Activated T-cell treated with anti-CD3 and anti-CD28 coated beads for 24 hours (primary cell): Measurements from ENCODE around the gene VWA1.
A peak's percentile ranks its signal among the peaks of the same experiment; 100 is the strongest.
"Not testable (repeated sequence)": the region's sequence is repeated elsewhere in the genome, so short reads cannot be mapped to it uniquely, and the experiment has no call there.

ENCODE experiments used
- DNase-seq: peaks from one replicate; pipeline ENCODE4 v3.0.0-alpha.2; 2020; ENCODE audit warnings: low read depth

The VWA1 gene

DNA sequence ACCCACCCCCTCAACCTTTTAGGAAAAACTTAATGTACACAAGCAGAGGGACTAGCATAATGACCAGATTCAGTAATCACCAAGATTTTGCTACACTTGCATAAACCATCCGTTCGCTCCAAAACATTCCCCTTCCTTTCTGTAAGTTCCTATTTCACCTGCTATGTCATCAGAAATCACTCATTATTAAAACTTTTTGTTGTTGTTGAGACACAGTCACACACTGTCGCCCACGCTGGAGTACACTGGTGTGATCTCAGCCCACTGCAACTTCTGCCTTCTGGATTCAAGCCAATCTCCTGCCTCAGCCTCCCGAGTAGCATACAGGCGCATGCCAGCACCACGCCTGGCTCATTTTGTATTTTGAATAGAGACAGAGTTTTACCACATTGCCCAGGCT, 31.8 kb upstream of the VWA1 start:
- no peak for DNase-seq

DNA sequence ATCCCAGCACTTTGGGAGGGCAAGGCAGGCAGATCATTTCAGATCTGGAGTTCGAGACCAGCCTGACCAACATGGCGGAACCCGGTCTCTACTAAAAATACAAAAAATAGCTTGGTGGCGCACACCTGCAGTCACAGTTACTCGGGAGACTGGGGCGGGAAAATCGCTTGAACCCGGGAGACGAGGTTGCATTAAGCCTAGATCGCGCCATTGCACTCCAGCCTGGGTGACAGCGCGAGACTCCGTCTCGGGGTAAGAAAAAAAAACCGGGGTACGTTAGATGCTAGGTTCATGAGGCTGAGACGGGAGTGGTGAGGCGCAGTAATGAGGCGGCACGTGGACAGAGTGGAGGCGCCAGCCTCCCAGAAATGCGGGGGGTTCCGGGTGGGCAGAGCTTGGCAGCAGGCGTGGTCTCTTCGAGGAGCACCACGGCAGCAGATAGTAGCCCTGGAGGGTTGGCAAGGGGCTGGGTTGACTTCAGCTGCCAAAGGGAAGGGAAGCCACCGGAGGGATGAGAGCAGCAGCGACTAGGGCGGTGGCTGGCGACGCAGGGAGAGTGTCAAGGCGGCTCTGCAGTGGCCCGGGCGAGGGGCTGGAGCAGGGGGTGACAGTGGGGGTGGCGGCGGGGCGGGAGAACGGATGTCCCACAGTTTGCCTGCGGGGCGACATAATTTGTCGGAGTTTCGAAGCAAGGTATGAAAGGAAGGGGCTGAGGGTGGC, 29.2 kb upstream of the VWA1 start:
- DNase-seq = peak; percentile 20

GRCh38 chr1:1406821-1407635, 28.5 kb upstream of the VWA1 start, which contains the start of gene MRPL20:
Gene MRPL20 (minus strand): TSS chr1:1407293. CDS start chr1:1407217, 76 bp downstream.
- DNase-seq = peak; percentile 95

DNA sequence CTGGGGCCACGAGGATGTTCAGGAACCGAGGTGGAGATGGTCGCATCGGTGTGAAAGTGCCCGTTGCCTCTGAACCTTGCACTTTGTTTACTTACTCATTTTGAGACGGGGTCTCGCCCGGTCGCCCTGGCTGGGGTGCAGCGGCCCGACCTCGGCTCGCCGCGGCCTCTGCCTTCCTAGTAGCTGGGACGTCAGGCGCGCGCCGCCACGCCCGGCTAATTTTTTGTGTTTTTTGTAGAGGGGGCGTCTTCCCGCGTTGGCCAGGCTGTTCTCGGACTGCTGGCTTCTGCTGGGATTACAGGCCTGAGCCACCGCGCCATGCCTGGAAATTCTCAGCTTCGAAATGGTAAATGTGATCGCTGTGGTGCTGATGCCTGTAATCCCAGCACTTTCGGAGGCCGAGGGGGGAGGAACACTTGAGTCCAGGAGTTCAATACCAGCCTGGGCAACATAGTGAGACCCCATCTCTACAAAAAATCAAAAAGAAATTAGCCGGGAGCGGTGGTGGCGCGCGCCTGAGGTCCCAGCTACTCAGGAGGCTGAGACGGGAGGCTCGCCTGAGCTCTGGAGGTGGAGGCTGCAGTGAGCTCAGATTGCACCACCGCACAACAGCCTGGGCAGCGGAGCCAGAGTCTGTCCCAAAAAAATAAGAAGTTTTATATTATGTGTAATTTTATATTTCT, 27.7 kb upstream of the VWA1 start:
- DNase-seq = no peak

DNA sequence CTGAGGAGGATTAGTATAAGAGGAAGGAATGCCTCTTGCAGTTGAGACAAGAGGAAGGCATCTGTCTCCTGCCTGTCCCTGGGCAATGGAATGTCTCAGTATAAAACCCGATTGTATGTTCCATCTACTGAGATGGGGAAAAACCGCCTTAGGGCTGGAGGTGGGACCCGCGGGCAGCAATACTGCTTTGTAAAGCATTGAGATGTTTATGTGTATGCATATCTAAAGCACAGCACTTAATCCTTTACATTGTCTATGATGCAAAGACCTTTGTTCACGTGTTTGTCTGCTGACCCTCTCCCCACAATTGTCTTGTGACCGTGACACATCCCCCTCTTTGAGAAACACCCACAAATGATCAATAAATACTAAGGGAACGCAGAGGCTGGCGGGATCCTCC, 25.3 kb upstream of the VWA1 start:
- DNase-seq = not testable (repeated sequence)

DNA sequence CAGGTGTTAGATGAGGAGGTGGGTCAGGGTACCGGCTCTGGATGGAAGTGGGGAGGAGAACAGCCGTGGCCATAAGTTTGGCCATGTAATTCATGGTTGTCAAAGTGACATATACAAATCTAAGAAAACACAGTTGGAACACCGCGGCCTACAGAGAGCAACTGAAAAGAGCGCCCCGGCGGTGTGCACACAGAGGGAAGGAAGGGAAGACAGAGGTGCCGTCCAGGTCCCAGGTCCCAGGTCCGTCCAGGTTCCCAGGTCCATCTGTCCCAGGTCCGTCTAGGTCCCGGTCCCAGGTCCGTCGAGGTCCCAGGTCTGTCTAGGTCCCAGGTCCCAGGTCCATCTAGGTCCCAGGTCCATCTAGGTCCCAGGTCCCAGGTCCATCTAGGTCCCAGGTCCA, 23.9 kb upstream of the VWA1 start:
- DNase-seq = no peak

- not testable (repeated sequence) for DNase-seq
These were observed 23.1 kb upstream of the VWA1 start for GRCh38 chr1:1412311-1412902.

DNA sequence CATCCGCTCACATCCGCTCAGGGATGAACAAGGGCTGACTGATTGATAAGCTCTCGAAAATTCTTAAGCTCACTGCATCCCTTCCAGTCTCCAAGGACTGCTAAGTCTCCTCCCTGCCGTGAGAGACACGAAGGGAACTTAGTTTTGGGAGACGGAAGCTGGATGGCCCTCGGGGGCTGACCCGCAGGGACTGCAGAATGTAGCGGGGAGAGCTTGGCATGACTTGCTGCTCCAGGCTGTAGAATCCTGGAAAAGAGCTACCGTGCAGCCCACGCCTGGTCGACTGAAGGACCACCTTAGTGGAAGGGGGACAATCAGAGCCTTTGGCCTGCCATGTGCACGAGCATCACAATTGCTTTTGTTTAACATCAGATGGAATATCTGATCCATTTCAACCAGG, 19.7 kb upstream of the VWA1 start:
- DNase-seq = no peak

DNA sequence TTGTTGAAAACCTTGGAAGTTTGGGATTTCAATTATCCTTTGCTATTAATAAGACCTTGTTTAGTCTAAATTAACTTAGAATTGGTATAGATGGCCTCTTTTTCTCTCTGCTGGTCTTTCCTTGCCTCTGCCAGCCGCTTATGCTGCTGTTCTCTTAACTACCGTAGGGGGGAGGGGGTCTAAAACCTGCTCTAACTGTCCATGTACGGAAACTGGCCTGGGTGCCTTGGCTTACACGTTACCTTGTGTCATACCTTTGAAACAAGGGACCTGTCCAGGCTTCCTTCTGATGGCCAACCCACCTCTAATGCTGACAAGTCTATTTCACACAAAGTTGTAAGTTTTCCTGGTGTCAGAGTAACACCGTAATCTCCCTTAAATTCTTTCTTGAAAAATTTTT, 18.1 kb upstream of the VWA1 start:
- DNase-seq = not testable (repeated sequence)

- DNase-seq = not testable (repeated sequence)
These were observed 17.5 kb upstream of the VWA1 start for GRCh38 chr1:1417825-1418463.

- DNase-seq = no peak
These were observed 16.8 kb upstream of the VWA1 start for GRCh38 chr1:1418464-1419362.

DNA sequence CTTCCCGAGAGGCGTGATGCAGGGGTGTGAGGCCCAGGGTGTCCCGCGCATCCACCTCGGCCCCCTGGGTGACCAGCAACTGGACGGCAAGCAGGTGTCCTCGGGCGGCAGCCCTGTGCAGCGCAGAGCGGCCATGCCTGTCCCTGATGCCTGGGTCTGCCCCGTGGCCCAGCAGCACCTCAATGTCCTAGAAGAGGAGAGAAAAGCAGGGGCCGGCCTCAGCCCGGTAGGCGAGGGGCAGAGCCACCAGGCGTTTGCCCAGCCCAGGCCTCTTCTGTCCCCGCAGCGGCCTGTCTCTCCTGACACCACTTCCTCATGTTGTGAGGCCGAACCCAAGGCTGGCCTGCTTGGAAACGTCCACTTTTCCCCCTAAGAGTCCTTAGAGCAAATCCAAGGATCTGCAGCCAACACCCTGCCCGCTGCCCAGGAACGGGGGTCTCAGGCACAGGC, 16.1 kb upstream of the VWA1 start:
- no peak for DNase-seq

DNA sequence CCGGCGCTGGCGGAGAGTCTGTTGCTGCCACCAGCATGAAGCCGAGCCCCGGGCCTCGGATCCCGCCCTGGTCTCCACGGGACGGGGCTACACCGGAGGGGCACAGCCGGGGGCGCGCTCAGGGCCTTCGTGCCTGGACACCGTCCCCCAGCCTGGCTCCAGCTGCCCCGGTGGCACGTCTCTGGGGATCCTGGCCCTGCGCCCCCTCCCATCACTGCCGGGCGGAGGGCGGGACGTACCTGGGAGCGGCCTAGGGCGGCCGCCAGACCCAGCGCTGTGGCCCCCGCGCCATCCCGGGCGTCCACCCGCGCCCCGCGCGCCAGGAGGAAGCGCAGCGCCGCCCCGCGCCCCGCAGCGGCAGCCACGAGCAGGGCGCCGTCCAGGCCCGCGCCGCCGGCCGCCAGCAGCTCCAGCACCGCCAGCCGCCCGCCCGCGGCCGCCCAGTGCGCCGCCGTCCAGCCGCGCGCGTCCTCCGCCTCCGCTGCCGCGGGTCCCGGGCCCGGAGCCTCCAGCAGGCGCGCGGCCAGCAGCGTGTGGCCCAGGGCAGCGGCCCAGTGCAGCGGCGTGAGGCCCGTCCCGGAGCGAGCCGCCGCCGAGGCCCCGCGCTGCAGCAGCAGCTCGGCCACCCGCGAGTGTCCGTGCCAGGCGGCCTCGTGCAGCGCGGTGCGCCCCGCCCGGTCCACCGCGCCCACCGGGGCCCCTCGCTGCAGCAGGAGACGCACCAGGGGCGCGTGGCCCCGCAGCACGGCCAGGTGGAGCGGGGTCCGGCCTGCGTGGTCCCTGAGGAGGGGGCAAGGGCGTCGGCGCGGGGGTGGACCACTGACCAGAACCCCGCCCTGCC, 15.5 kb upstream of the VWA1 start:
- DNase-seq = no peak

GRCh38 chr1:1420654-1421141, 14.8 kb upstream of the VWA1 start:
- no peak for DNase-seq

DNA sequence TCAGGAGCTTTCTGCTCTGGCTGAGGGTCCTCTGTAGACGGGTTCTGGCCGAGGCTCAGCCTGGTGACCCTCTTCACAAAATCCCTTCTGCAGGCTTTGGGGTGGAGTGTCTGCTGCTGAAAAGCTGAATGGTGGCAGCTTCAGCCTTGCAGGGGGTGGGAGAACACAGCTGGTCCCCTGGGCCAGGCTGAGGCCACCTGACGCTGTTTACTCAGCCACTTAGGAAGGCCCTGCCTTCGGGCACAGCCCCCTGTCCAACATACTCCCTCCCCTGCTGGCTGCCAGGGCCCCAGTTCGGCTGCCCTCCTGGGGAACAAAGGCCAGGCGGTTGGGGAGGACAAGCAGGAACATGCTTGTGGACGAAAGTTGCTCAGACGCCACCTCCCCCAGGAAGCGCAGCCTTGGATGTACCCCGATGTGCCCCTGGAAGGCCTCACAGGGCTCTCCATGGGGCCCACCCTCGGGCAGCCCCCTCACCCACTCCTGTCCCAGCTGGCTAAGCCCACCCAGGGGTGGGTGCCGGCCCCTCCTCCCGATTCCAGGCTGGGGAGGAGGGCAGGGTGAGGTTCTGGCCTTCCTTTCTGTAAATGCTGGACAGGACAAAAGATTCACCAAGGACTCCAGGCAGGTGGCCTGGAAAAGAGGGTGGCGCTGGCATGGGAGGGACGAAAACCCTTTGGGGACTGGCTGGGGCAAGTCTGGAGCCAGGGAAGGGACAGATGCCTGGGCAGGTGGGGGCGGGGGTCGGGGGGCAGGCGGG, 14.2 kb upstream of the VWA1 start, which contains the start of gene ANKRD65:
Gene ANKRD65, minus strand, starts transcription at position 130 of the 760 bp plus-strand sequence. CDS start 271 bp downstream, outside the sequence.
- no peak for DNase-seq

- no peak for DNase-seq
These were observed 13.5 kb upstream of the VWA1 start for GRCh38 chr1:1421907-1422464.

DNA sequence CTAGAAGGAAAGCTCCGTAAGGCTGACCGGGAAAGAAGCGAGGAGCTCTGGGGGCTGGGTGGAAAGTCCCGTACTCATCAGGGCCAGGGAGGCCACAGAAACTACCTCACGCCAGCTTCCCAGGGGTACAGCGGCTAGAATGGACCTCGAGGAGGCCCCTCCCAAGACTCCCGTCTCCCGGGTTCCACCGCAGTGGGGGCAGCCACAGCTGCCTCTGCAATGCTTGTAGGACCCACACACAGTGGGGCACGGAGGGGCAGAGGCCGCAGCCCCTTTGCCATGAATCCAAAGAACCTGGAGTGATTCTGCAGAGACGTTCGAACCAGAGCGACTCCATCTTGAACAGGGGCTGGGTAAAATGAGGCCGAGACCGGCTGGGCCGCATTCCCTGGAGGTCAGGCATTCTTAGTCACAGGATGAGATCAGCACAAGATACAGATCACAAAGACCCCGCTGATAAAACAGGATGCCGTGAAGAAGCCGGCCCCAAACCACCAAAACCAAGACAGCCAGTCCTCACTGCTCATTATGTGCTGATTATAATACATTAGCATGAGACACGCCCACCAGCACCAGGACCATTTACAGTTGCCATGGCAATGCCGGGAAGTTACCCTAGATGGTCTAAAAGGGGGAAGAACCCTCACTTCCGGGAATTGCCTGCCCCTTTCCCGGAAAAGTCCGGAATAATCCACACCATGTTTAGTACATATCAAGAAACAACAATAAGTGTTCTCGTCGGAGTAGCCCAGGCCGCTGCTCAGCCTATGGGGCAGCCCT, 12.8 kb upstream of the VWA1 start:
- no peak for DNase-seq

DNA sequence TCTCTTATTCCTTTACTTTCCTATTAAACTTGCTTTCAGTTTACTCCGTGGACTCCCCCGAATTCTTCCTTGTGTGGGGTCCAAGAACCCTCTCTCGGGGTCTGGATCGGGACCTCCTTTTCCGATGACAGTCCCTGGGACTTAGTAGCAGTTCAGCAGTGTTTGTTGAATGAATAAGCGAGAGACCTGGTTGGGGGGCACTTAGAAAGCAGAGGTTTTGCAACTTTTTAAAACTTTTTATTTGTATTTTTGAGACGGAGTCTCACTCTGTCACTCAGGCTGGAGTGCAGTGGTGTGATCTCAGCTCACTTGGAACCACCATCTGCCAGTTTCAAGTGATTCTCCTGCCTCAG, 12.3 kb upstream of the VWA1 start:
- no peak for DNase-seq
